Loucy (cell line): Measurements from ENCODE around the gene CEP164.

Experiments used
- CTCF ChIP-seq: fragments of 200-600 bp; sonication (generic); conservative IDR thresholded peaks from 2 replicates; pipeline ENCODE4 v1.5.1; 2014; ENCODE audit warnings: mild to moderate bottlenecking, antibody characterized with exemption, low read length
- EZH2phosphoT487 ChIP-seq: fragments of 200-600 bp; IDR thresholded peaks from 2 replicates; pipeline ENCODE4 v1.6.1; 2018; ENCODE audit warnings: antibody characterized with exemption, mild to moderate bottlenecking, moderate library complexity, borderline replicate concordance

GRCh38 chr11:117313828-117314768 is 13.6 kb upstream of the CEP164 start:
- TF ChIP-seq CTCF, result no peak
- TF ChIP-seq EZH2phosphoT487, result no peak
